H1 (cell line): ENCODE measurements around the gene FBXO44. TPM values are rescaled to one million over a fixed set of nuclear protein-coding genes. Genes with fewer than 3 reads are reported as not detected.
A peak's percentile ranks its signal among the peaks of the same experiment; 100 is the strongest.

Experiments used
- CTCF ChIA-PET: fragments of 300-600 bp; sonication (Branson Sonifier 250); formaldehyde crosslinking; loops from one replicate; lab custom pipeline; 2021; ENCODE audit not compliant: partially characterized antibody; lab: Charles Lee
- POLR2A ChIA-PET: fragments of 300-600 bp; sonication (Branson Sonifier 250); formaldehyde crosslinking; loops from one replicate; lab custom pipeline; 2021; ENCODE audit warnings: inconsistent platforms; ENCODE audit not compliant: partially characterized antibody; lab: Charles Lee
- DNase-seq, 2 experiments: peaks; one replicate each; pipeline versions ENCODE4 v3.0.0 to v3.0.0-alpha.2; 2010 to 2022; ENCODE audit warnings: low spot score in 2 of 2, low read depth in 1 of 2, mixed read lengths in 1 of 2
- FAIRE-seq: peaks from 2 replicates; lab custom pipeline; 2011; peaks lifted over from hg19 to GRCh38; lab: Jason Lieb, UNC
- H2AFZ ChIP-seq: 2 replicates; pipeline ENCODE4 v1.8.1; 2012; ENCODE audit warnings: low read length, inconsistent platforms
- H2AK5ac ChIP-seq: 2 replicates; pipeline ENCODE4 v1.6.1; 2013; ENCODE audit warnings: low read depth, low read length
- H2BK120ac ChIP-seq: replicated peaks from 2 replicates; pipeline ENCODE3; 2013; ENCODE audit warnings: low read depth, low read length, inconsistent platforms
- H2BK12ac ChIP-seq: 2 replicates; pipeline ENCODE4 v1.6.1; 2013; ENCODE audit warnings: low read depth, low read length
- H2BK15ac ChIP-seq: 2 replicates; pipeline ENCODE4 v1.6.1; 2013; ENCODE audit warnings: low read length
- H2BK20ac ChIP-seq: 2 replicates; pipeline ENCODE4 v1.6.1; 2013; ENCODE audit warnings: low read length
- H2BK5ac ChIP-seq: 2 replicates; pipeline ENCODE4 v1.6.1; 2013; ENCODE audit warnings: low read depth, low read length
- H3K14ac ChIP-seq: 2 replicates; pipeline ENCODE4 v1.6.1; 2013; ENCODE audit warnings: inconsistent platforms; ENCODE audit not compliant: insufficient read length
- H3K18ac ChIP-seq: 2 replicates; pipeline ENCODE4 v1.6.1; 2013; ENCODE audit warnings: low read length; ENCODE audit errors: extremely low read depth
- H3K23ac ChIP-seq: 2 replicates; pipeline ENCODE4 v1.6.1; 2013; ENCODE audit warnings: inconsistent platforms; ENCODE audit not compliant: insufficient read length
- H3K23me2 ChIP-seq: 2 replicates; pipeline ENCODE4 v1.6.1; 2013; ENCODE audit warnings: low read depth, low read length
- H3K27ac ChIP-seq: 2 replicates; pipeline ENCODE4 v1.6.1; 2011; ENCODE audit warnings: low read depth, low read length, inconsistent platforms
- H3K27me3 ChIP-seq, 4 experiments: replicated peaks in 1 of 4; 1 replicate in 1 of 4; 2 replicates in 3 of 4; pipeline versions ENCODE4 v1.6.1 to v1.8.1; 2011 to 2013; ENCODE audit warnings: low read length in 3 of 4, mild to moderate bottlenecking in 3 of 4, inconsistent platforms in 2 of 4, mixed read lengths in 2 of 4, moderate library complexity in 1 of 4; ENCODE audit not compliant: control insufficient read depth in 3 of 4, insufficient read depth in 3 of 4; ENCODE audit errors: extremely low read depth in 1 of 4
- H3K36me3 ChIP-seq, 4 experiments: 2 replicates each; pipeline versions ENCODE4 v1.6.1 to v1.8.1; 2011 to 2013; ENCODE audit warnings: mild to moderate bottlenecking in 4 of 4, low read length in 3 of 4, moderate library complexity in 2 of 4, control low read depth in 1 of 4, inconsistent platforms in 1 of 4; ENCODE audit not compliant: insufficient read depth in 4 of 4, control insufficient read depth in 2 of 4
- H3K4ac ChIP-seq: replicated peaks from 2 replicates; pipeline ENCODE3; 2013; ENCODE audit warnings: low read length, low read depth, mixed read lengths, inconsistent platforms; ENCODE audit not compliant: insufficient read length
- H3K4me1 ChIP-seq, 4 experiments: replicated peaks in 1 of 4; 1 replicate in 1 of 4; 2 replicates in 3 of 4; pipeline versions ENCODE4 v1.6.1 to v1.8.1; 2011 to 2013; ENCODE audit warnings: low read length in 3 of 4, inconsistent platforms in 2 of 4, mixed read lengths in 1 of 4; ENCODE audit not compliant: insufficient read depth in 4 of 4, control insufficient read depth in 3 of 4
- H3K4me2 ChIP-seq, 2 experiments: 2 replicates each; pipeline versions ENCODE4 v1.6.1 to v1.8.1; 2011 to 2013; ENCODE audit warnings: low read depth in 2 of 2, low read length in 2 of 2, control low read depth in 1 of 2, inconsistent platforms in 1 of 2, mild to moderate bottlenecking in 1 of 2; ENCODE audit not compliant: insufficient read depth in 1 of 2
- H3K4me3 ChIP-seq, 4 experiments: fragments of 200-600, 300-600 bp in 1 of 4; sonication (generic), shearing (Covaris generic), sonication (Bioruptor Twin) in 1 of 4; 2 replicates each; pipeline versions ENCODE4 v1.5.1 to v1.8.1; 2011 to 2016; ENCODE audit warnings: low read length in 4 of 4, low read depth in 3 of 4, control low read depth in 2 of 4, inconsistent platforms in 2 of 4, mild to moderate bottlenecking in 2 of 4, mixed read lengths in 1 of 4, moderate library complexity in 1 of 4; ENCODE audit not compliant: insufficient read depth in 2 of 4; ENCODE audit errors: extremely low read depth in 1 of 4
- H3K56ac ChIP-seq: replicated peaks from 2 replicates; pipeline ENCODE3; 2013; ENCODE audit warnings: low read depth, mild to moderate bottlenecking, mixed read lengths, low read length, inconsistent platforms; ENCODE audit not compliant: insufficient read length
- H3K79me1 ChIP-seq: 2 replicates; pipeline ENCODE4 v1.6.1; 2013; ENCODE audit warnings: low read depth, low read length, control low read depth
- H3K79me2 ChIP-seq, 2 experiments: 2 replicates each; pipeline versions ENCODE4 v1.6.1 to v1.8.1; 2012 to 2013; ENCODE audit warnings: low read length in 2 of 2, mild to moderate bottlenecking in 2 of 2, inconsistent platforms in 1 of 2; ENCODE audit not compliant: insufficient read depth in 2 of 2, control insufficient read depth in 1 of 2
- H3K9ac ChIP-seq, 4 experiments: replicated peaks in 1 of 4; 1 replicate in 1 of 4; 2 replicates in 3 of 4; pipeline versions ENCODE4 v1.6.1 to v1.8.1; 2011 to 2013; ENCODE audit warnings: low read depth in 3 of 4, low read length in 3 of 4, control low read depth in 2 of 4, mild to moderate bottlenecking in 2 of 4, moderate library complexity in 2 of 4, inconsistent platforms in 1 of 4; ENCODE audit errors: extremely low read depth in 1 of 4
- H3K9me3 ChIP-seq, 2 experiments: 2 replicates each; pipeline versions ENCODE4 v1.6.1 to v1.8.1; 2012 to 2013; ENCODE audit warnings: mild to moderate bottlenecking in 2 of 2, moderate library complexity in 2 of 2, control low read depth in 1 of 2, inconsistent platforms in 1 of 2, low read depth in 1 of 2, low read length in 1 of 2, mixed read lengths in 1 of 2; ENCODE audit not compliant: insufficient read depth in 2 of 2
- H4K20me1 ChIP-seq, 2 experiments: replicated peaks in 1 of 2; 2 replicates each; pipeline versions ENCODE3 to v1.8.1; 2011 to 2013; ENCODE audit warnings: inconsistent platforms in 2 of 2, low read length in 2 of 2, mild to moderate bottlenecking in 1 of 2; ENCODE audit not compliant: insufficient read depth in 2 of 2, control insufficient read depth in 1 of 2
- H4K5ac ChIP-seq: 2 replicates; pipeline ENCODE4 v1.6.1; 2013; ENCODE audit warnings: low read length, low read depth, mixed read lengths, inconsistent platforms; ENCODE audit not compliant: insufficient read length
- H4K8ac ChIP-seq: 2 replicates; pipeline ENCODE4 v1.8.0; 2013; ENCODE audit warnings: mild to moderate bottlenecking, moderate library complexity, low read length, inconsistent platforms; ENCODE audit not compliant: insufficient read depth; ENCODE audit errors: extremely low read depth
- H4K91ac ChIP-seq: replicated peaks from 2 replicates; pipeline ENCODE3; 2013; ENCODE audit warnings: low read length, mixed read lengths, inconsistent platforms; ENCODE audit not compliant: insufficient read length
- ATF3 ChIP-seq: IDR thresholded peaks from 2 replicates; pipeline ENCODE4 v1.6.1; 2011; ENCODE audit warnings: low read depth, mild to moderate bottlenecking, low read length; ENCODE audit not compliant: insufficient read depth
- BCL11A ChIP-seq, 2 experiments: IDR thresholded peaks; one replicate each; pipeline ENCODE4 v1.6.1; 2011; ENCODE audit warnings: low read depth in 2 of 2, low read length in 2 of 2, mild to moderate bottlenecking in 2 of 2
- CBX5 ChIP-seq: fragments of 300-800, 300-1000 bp; sonication (generic); IDR thresholded peaks from 2 replicates; pipeline ENCODE4 v1.7.1; 2016; ENCODE audit warnings: antibody characterized with exemption, low read length, low read depth
- CEBPB ChIP-seq: IDR thresholded peaks from 2 replicates; pipeline ENCODE4 v1.6.1; 2012; ENCODE audit warnings: low read depth, low read length
- EGR1 ChIP-seq: IDR thresholded peaks from 2 replicates; pipeline ENCODE4 v1.6.1; 2011; ENCODE audit warnings: low read depth, low read length, borderline replicate concordance
- EP300 ChIP-seq, 2 experiments: IDR thresholded peaks; 1 replicate in 1 of 2; 2 replicates in 1 of 2; pipeline ENCODE4 v1.6.1; 2011 to 2012; ENCODE audit warnings: low read depth in 2 of 2, low read length in 2 of 2, mild to moderate bottlenecking in 2 of 2, borderline replicate concordance in 1 of 2, inconsistent platforms in 1 of 2, moderate library complexity in 1 of 2
- KDM1A ChIP-seq: fragments of 200-600, 300-600 bp; sonication (generic); IDR thresholded peaks from 2 replicates; pipeline ENCODE4 v1.7.1; 2016; ENCODE audit warnings: mild to moderate bottlenecking, low read length, borderline replicate concordance
- NRF1 ChIP-seq: IDR thresholded peaks from 2 replicates; pipeline ENCODE4 v1.6.1; 2011; ENCODE audit warnings: mild to moderate bottlenecking, low read depth, low read length, improper control_type of control experiment
- SIX5 ChIP-seq: IDR thresholded peaks from 2 replicates; pipeline ENCODE4 v1.6.1; 2011; ENCODE audit warnings: mild to moderate bottlenecking, low read depth, low read length
- TAF1 ChIP-seq: IDR thresholded peaks from 2 replicates; pipeline ENCODE4 v1.6.1; 2011; ENCODE audit warnings: mild to moderate bottlenecking, low read depth, low read length
- WGBS, 2 experiments: shearing (Covaris generic) in 1 of 2; methylation state at CpG; one replicate each; pipeline versions ENCODE4 v1.1.6 to v1.1.7; 2013 to 2015; ENCODE audit warnings: low lambda C conversion rate in 2 of 2, mixed read lengths in 2 of 2, inconsistent platforms in 1 of 2, low coverage in 1 of 2, missing lambda C conversion rate in 1 of 2; ENCODE audit not compliant: insufficient replicate concordance in 2 of 2, insufficient coverage in 1 of 2, insufficient read length in 1 of 2; ENCODE audit errors: extremely low coverage in 1 of 2, missing lambda C conversion rate in 1 of 2; 5-methylcytosine and 5-hydroxymethylcytosine counted together
- polyA plus RNA-seq, 7 experiments: library from polyadenylated mRNA; depleted of rRNA in 3 of 7; stranded (reverse) in 5 of 7; unstranded in 2 of 7; fragments of >200 nt in 5 of 7; fragments of 200-250 nt in 2 of 7; gene quantifications; 1 replicate in 5 of 7; 2 replicates in 1 of 7; 4 replicates in 1 of 7; pipeline versions ENCODE4 v1.2.1 to v1.2.3, GENCODE V29; 2011 to 2013; ENCODE audit warnings: missing spikeins in 2 of 7, mixed read lengths in 2 of 7
- total RNA-seq: library from RNA; stranded (reverse); fragmentation: NEBNext Ultra II Directional; extraction: Animal tissue kit (Norgen Biotek cat#: 25700); gene quantifications from 2 replicates; pipeline ENCODE4 v1.2.1, GENCODE V29; 2021
- TF ChIP-seq, protein P1 (sequence below): IDR thresholded peaks from 2 replicates; pipeline ENCODE4 v1.6.1; 2012; ENCODE audit warnings: inconsistent platforms

Gene FBXO44
- total and polyA plus RNA-seq, 2 of the 8 experiments (the other 6 are each of a cell fraction or from before 2014, with no cell fraction given): 27.0 to 27.2 TPM

- H4K20me1 ChIP-seq: peaks cover 3 to 15% of the 10 kb centered on the region in 2 experiments
- no peaks in the 10 kb centered on the region for H3K9me3 ChIP-seq
- H4K8ac ChIP-seq: peak overlapping the region; percentile 59
- no peak overlapping the region for H2AFZ ChIP-seq
- DNase-seq: peak in 1 of 2 experiments; percentile 84
- no peaks in the 10 kb centered on the region; a peak in 1 of 8 replicates for H3K36me3 ChIP-seq
- H3K79me2 ChIP-seq: peaks cover 0 to 7% of the 10 kb centered on the region in 2 experiments; a peak in 1 of 4 replicates
- H3K14ac ChIP-seq: no peak overlapping the region
- no peak overlapping the region for H2BK120ac ChIP-seq
- ChIA-PET CTCF (interaction anchor here (0.6 to 4.4 kb wide), 19 partner anchors 9 to 787 kb away, joined by 3 to 25 read pairs (median 4); partner anchors contain the start of genes FBXO6 and MAD2L2), POLR2A (interaction anchor here (0.8 to 3.1 kb wide), 11 partner anchors 9 to 79 kb away, joined by 3 to 14 read pairs (median 3); partner anchors contain the start of gene FBXO6)
- H4K5ac ChIP-seq: peak overlapping the region; percentile 55
- peak overlapping the region; percentile 2 to 64; a peak in 3 of 4 replicates for H3K4me2 ChIP-seq
- peaks cover 3% of the 10 kb centered on the region for H3K79me1 ChIP-seq
- H2BK15ac ChIP-seq: peak overlapping the region; percentile 53; the same call in 1 of the 2 replicates
- no peak for FAIRE-seq
- H3K56ac ChIP-seq: no peak overlapping the region
- peak overlapping the region; percentile 85 for H3K18ac ChIP-seq
- H2AK5ac ChIP-seq: no peak overlapping the region
- 0 out of 2 replicates have a peak overlapping the region, but pooled peaks have one; percentile 39 for H2BK5ac ChIP-seq
- peaks cover 10% of the 10 kb centered on the region; the same call in 1 of the 2 replicates for H3K23me2 ChIP-seq
- WGBS, 2 experiments: 16% methylated on average over 33 of the region's 47 CpGs; no CpG with 5 or more reads in 1 of the 2 experiments
- H3K4ac ChIP-seq: peak overlapping the region; percentile 92
- H3K4me1 ChIP-seq: peaks cover 6 to 35% (median 32%) of the 10 kb centered on the region in 4 experiments
- peak overlapping the region; percentile 35; the same call in 1 of the 2 replicates for H2BK12ac ChIP-seq
- no peak overlapping the region for H3K27ac ChIP-seq
- 0 out of 2 replicates have a peak overlapping the region, but pooled peaks have one; percentile 80 for H2BK20ac ChIP-seq
- H4K91ac ChIP-seq: peak overlapping the region; percentile 72
- H3K27me3 ChIP-seq: peaks cover 0 to 4% (median 2%) of the 10 kb centered on the region in 4 experiments; a peak in 2 of 7 replicates
- H3K23ac ChIP-seq: no peak overlapping the region
- peak overlapping the region in 2 of 4 experiments; percentile 10 to 43; a peak in 3 of 8 replicates for H3K4me3 ChIP-seq
- no peak overlapping the region for H3K9ac ChIP-seq
- TF ChIP-seq BCL11A (IDR thresholded peaks at IDR 0.05; ENCODE audit: low read depth in 2 of 2, low read length in 2 of 2) (no peak), EGR1 (no peak), NRF1 (no peak), ATF3 (no peak), TAF1 (no peak), EP300 (IDR thresholded peaks at IDR 0.05; ENCODE audit: borderline replicate concordance in 1 of 2, low read depth in 2 of 2, low read length in 2 of 2) (no peak), CBX5 (no peak), KDM1A (peak; percentile 85), SIX5 (no peak), CEBPB (no peak)
- TF ChIP-seq, protein P1, sequence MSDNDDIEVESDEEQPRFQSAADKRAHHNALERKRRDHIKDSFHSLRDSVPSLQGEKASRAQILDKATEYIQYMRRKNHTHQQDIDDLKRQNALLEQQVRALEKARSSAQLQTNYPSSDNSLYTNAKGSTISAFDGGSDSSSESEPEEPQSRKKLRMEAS: peak; percentile 72
Measured at GRCh38 chr1:11650331-11650991, 4.2 kb upstream of the FBXO44 start.
